ENCODE results near the gene GOLGA8M. TPM values are rescaled to one million over a fixed set of nuclear protein-coding genes. Genes with fewer than 3 reads are reported as not detected.
"Not testable (repeated sequence)": the region's sequence is repeated elsewhere in the genome, so short reads cannot be mapped to it uniquely, and the experiment has no call there.

Gene GOLGA8M
- total RNA-seq, 1 donor from 2014 or later: 1.6 TPM

- not testable (repeated sequence) for H3K36me3 Mint-ChIP-seq (ENCODE audit: low read depth, unreplicated experiment); H3K9ac ChIP-seq (ENCODE audit: low read length); H2AFZ ChIP-seq (ENCODE audit: low read depth, low read length)
These were observed 19.2 kb downstream of the GOLGA8M start for GRCh38 chr15:28693021-28693420.

GRCh38 chr15:28673533-28673932 lies 38.7 kb downstream of the GOLGA8M start:
- not testable (repeated sequence) for H3K27ac Mint-ChIP-seq (ENCODE audit: unreplicated experiment); H3K27me3 ChIP-seq (ENCODE audit: insufficient read depth, low read length); H3K4me2 ChIP-seq (ENCODE audit: low read length); H3K9me3 ChIP-seq (ENCODE audit: insufficient read depth, low read depth, low read length); H3K79me2 ChIP-seq (ENCODE audit: insufficient read depth, low read length); H3K36me3 ChIP-seq (ENCODE audit: insufficient read depth, low read length); H3K9me3 Mint-ChIP-seq (ENCODE audit: unreplicated experiment); H3K4me3 ChIP-seq (ENCODE audit: insufficient read depth, low read depth, low read length); FAIRE-seq; H3K27me3 Mint-ChIP-seq (ENCODE audit: low read depth, unreplicated experiment); H3K4me1 Mint-ChIP-seq (ENCODE audit: low read depth, unreplicated experiment); H3K9ac ChIP-seq (ENCODE audit: low read length); DNase-seq (ENCODE audit: low read depth); H3K4me3 Mint-ChIP-seq (ENCODE audit: unreplicated experiment); H2AFZ ChIP-seq (ENCODE audit: low read depth, low read length); H4K20me1 ChIP-seq (ENCODE audit: insufficient read depth, low read length); H3K4me1 ChIP-seq (ENCODE audit: insufficient read depth, low read length); H3K36me3 Mint-ChIP-seq (ENCODE audit: low read depth, unreplicated experiment); H3K27ac ChIP-seq (ENCODE audit: low read depth, low read length)

More at GRCh38 chr15:28693021-28693420, 19.2 kb downstream of the GOLGA8M start:
- not testable (repeated sequence) for H3K9me3 ChIP-seq (ENCODE audit: insufficient read depth, low read depth, low read length); DNase-seq (ENCODE audit: low read depth); FAIRE-seq; H3K4me3 ChIP-seq (ENCODE audit: insufficient read depth, low read depth, low read length); H3K27ac ChIP-seq (ENCODE audit: low read depth, low read length); H4K20me1 ChIP-seq (ENCODE audit: insufficient read depth, low read length); H3K27ac Mint-ChIP-seq (ENCODE audit: unreplicated experiment); H3K4me1 ChIP-seq (ENCODE audit: insufficient read depth, low read length); H3K27me3 Mint-ChIP-seq (ENCODE audit: low read depth, unreplicated experiment); H3K27me3 ChIP-seq (ENCODE audit: insufficient read depth, low read length); H3K36me3 ChIP-seq (ENCODE audit: insufficient read depth, low read length); H3K4me3 Mint-ChIP-seq (ENCODE audit: unreplicated experiment); H3K4me1 Mint-ChIP-seq (ENCODE audit: low read depth, unreplicated experiment); H3K79me2 ChIP-seq (ENCODE audit: insufficient read depth, low read length); H3K9me3 Mint-ChIP-seq (ENCODE audit: unreplicated experiment); H3K4me2 ChIP-seq (ENCODE audit: low read length)

- not testable (repeated sequence) for H4K20me1 ChIP-seq (ENCODE audit: insufficient read depth, low read length); H3K36me3 Mint-ChIP-seq (ENCODE audit: low read depth, unreplicated experiment); DNase-seq (ENCODE audit: low read depth); H3K9me3 Mint-ChIP-seq (ENCODE audit: unreplicated experiment); H3K27me3 Mint-ChIP-seq (ENCODE audit: low read depth, unreplicated experiment); H2AFZ ChIP-seq (ENCODE audit: low read depth, low read length); H3K27ac ChIP-seq (ENCODE audit: low read depth, low read length); H3K9me3 ChIP-seq (ENCODE audit: insufficient read depth, low read depth, low read length); H3K27ac Mint-ChIP-seq (ENCODE audit: unreplicated experiment); H3K4me1 Mint-ChIP-seq (ENCODE audit: low read depth, unreplicated experiment); H3K36me3 ChIP-seq (ENCODE audit: insufficient read depth, low read length); H3K4me3 ChIP-seq (ENCODE audit: insufficient read depth, low read depth, low read length); FAIRE-seq; H3K4me2 ChIP-seq (ENCODE audit: low read length); H3K9ac ChIP-seq (ENCODE audit: low read length); H3K4me1 ChIP-seq (ENCODE audit: insufficient read depth, low read length); H3K27me3 ChIP-seq (ENCODE audit: insufficient read depth, low read length); H3K79me2 ChIP-seq (ENCODE audit: insufficient read depth, low read length); H3K4me3 Mint-ChIP-seq (ENCODE audit: unreplicated experiment)
These were observed 40.1 kb downstream of the GOLGA8M start for GRCh38 chr15:28672122-28672521.

DNA sequence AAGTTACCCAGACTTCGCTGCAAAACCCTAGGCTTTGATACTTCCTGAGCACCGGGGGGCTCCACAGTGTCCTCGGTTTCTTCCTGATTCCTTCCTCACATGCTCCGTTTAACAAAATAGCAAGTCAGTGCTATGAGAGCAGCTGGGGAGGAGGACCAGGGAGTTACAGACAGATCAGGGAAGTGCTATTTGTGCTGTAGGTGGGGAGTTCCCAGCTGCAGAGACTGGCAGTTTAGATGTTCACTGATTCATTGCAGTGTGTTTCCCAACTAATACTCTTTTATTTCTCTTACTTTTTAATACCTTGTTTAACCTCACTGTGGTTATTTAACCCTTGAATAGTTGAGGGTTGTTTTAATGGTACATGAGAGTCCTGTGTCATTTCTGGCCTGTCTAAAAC lies 45.8 kb downstream of the GOLGA8M start:
- H3K4me3 ChIP-seq (ENCODE audit: insufficient read depth, low read depth, low read length); H3K9me3 ChIP-seq (ENCODE audit: insufficient read depth, low read depth, low read length); H3K36me3 Mint-ChIP-seq (ENCODE audit: low read depth, unreplicated experiment); H3K4me2 ChIP-seq (ENCODE audit: low read length); H4K20me1 ChIP-seq (ENCODE audit: insufficient read depth, low read length); H3K4me3 Mint-ChIP-seq (ENCODE audit: unreplicated experiment); H3K36me3 ChIP-seq (ENCODE audit: insufficient read depth, low read length); H3K27me3 ChIP-seq (ENCODE audit: insufficient read depth, low read length); H3K9ac ChIP-seq (ENCODE audit: low read length); H3K27ac ChIP-seq (ENCODE audit: low read depth, low read length); FAIRE-seq; H3K4me1 ChIP-seq (ENCODE audit: insufficient read depth, low read length); H3K4me1 Mint-ChIP-seq (ENCODE audit: low read depth, unreplicated experiment); H3K79me2 ChIP-seq (ENCODE audit: insufficient read depth, low read length); H3K27ac Mint-ChIP-seq (ENCODE audit: unreplicated experiment); H2AFZ ChIP-seq (ENCODE audit: low read depth, low read length); DNase-seq (ENCODE audit: low read depth); H3K27me3 Mint-ChIP-seq (ENCODE audit: low read depth, unreplicated experiment); H3K9me3 Mint-ChIP-seq (ENCODE audit: unreplicated experiment): not testable (repeated sequence)

DNA sequence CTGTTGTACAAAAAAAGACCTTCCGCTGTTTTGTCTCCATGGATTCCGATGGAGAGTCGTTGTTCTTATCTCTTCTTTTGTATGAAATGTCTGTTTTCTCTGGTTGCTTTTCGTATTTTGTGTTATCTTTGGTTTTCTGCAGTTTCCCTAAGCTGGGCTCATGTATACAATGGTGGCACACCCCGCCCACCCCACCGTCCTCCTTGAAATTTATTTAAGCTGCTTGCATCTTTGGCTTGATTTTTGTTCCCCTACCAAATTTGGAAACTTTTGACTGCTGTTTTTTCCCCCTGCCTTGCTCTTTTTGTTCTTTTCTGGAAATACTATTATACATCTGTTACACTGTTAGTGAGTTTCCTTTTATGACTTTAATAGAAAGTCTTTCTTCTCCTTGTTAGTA lies 47.6 kb downstream of the GOLGA8M start:
- not testable (repeated sequence) for H3K9me3 ChIP-seq (ENCODE audit: insufficient read depth, low read depth, low read length); H3K4me1 ChIP-seq (ENCODE audit: insufficient read depth, low read length); H3K27ac ChIP-seq (ENCODE audit: low read depth, low read length); H3K4me1 Mint-ChIP-seq (ENCODE audit: low read depth, unreplicated experiment); H3K27ac Mint-ChIP-seq (ENCODE audit: unreplicated experiment); H3K9ac ChIP-seq (ENCODE audit: low read length); FAIRE-seq; H4K20me1 ChIP-seq (ENCODE audit: insufficient read depth, low read length); H3K9me3 Mint-ChIP-seq (ENCODE audit: unreplicated experiment); DNase-seq (ENCODE audit: low read depth); H3K4me3 Mint-ChIP-seq (ENCODE audit: unreplicated experiment); H2AFZ ChIP-seq (ENCODE audit: low read depth, low read length); H3K27me3 Mint-ChIP-seq (ENCODE audit: low read depth, unreplicated experiment); H3K27me3 ChIP-seq (ENCODE audit: insufficient read depth, low read length); H3K4me2 ChIP-seq (ENCODE audit: low read length); H3K36me3 Mint-ChIP-seq (ENCODE audit: low read depth, unreplicated experiment); H3K79me2 ChIP-seq (ENCODE audit: insufficient read depth, low read length); H3K4me3 ChIP-seq (ENCODE audit: insufficient read depth, low read depth, low read length); H3K36me3 ChIP-seq (ENCODE audit: insufficient read depth, low read length)

DNA sequence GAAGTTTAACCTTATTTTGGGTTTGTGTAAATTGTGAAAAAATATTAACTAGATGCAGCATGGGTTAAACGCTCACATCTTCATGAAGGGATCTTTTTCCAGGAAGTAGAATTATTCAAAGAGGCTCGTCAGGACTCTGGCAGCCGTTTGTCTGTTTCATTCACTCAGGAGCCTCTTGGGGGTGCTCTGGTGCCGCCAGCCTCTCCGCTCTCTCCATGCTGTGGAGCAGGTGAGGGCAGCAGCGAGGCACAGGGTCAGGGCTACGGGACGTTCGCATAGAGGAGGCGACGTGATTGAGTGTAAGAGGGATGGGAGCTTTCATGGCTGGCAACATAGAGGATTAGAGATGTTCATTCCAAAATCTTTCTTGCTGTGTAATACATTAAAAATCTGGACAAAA lies 48.5 kb downstream of the GOLGA8M start:
- not testable (repeated sequence) for H3K27ac ChIP-seq (ENCODE audit: low read depth, low read length); DNase-seq (ENCODE audit: low read depth); H3K27me3 Mint-ChIP-seq (ENCODE audit: low read depth, unreplicated experiment); FAIRE-seq; H3K4me3 ChIP-seq (ENCODE audit: insufficient read depth, low read depth, low read length); H3K4me2 ChIP-seq (ENCODE audit: low read length); H2AFZ ChIP-seq (ENCODE audit: low read depth, low read length); H3K36me3 ChIP-seq (ENCODE audit: insufficient read depth, low read length); H3K9me3 ChIP-seq (ENCODE audit: insufficient read depth, low read depth, low read length); H3K27me3 ChIP-seq (ENCODE audit: insufficient read depth, low read length); H3K4me1 Mint-ChIP-seq (ENCODE audit: low read depth, unreplicated experiment); H3K9ac ChIP-seq (ENCODE audit: low read length); H3K36me3 Mint-ChIP-seq (ENCODE audit: low read depth, unreplicated experiment); H3K4me1 ChIP-seq (ENCODE audit: insufficient read depth, low read length); H3K79me2 ChIP-seq (ENCODE audit: insufficient read depth, low read length); H4K20me1 ChIP-seq (ENCODE audit: insufficient read depth, low read length); H3K9me3 Mint-ChIP-seq (ENCODE audit: unreplicated experiment); H3K27ac Mint-ChIP-seq (ENCODE audit: unreplicated experiment); H3K4me3 Mint-ChIP-seq (ENCODE audit: unreplicated experiment)
